ENCODE data around the gene CTRB2. TPM values are rescaled to one million over a fixed set of nuclear protein-coding genes. Genes with fewer than 3 reads are reported as not detected.

The CTRB2 gene
- total RNA-seq (not detected), polyA plus RNA-seq (not detected)

- CTCF ChIA-PET = interaction anchor here (1.7 kb wide), 1 partner anchor 27 kb away, joined by 8 read pairs; no protein-coding TSS in a partner anchor
- Histone ChIP-seq H3K27ac (ENCODE audit: low read depth, low read length) (no peak within 1 kb of the TSS), H3K4me3 (ENCODE audit: low read length) (no peak within 1 kb of the TSS), H3K4me1 (ENCODE audit: insufficient read depth, low read length) (peaks cover 1% of the 10 kb centered on the region), H3K27me3 (ENCODE audit: insufficient read depth, low read length, poor library complexity, severe bottlenecking) (no peaks in the 10 kb centered on the region), H3K9me3 (ENCODE audit: low read length) (no peaks in the 10 kb centered on the region), H3K36me3 (ENCODE audit: insufficient read depth, low read length) (no peaks in the 10 kb centered on the region)
- Mint-ChIP-seq H3K27ac (no peak within 1 kb of the TSS), H3K4me1 (peaks cover 0 to 2% (median 0%) of the 10 kb centered on the region in 3 donors), H3K27me3 (no peaks in the 10 kb centered on the region), H3K4me3 (no peak within 1 kb of the TSS), H3K36me3 (no peaks in the 10 kb centered on the region), H3K9me3 (no peaks in the 10 kb centered on the region)
- no peak for DNase-seq
- POLR2A ChIA-PET = no interaction called here
Observed at GRCh38 chr16:75206749-75207451, at the start of gene CTRB2. Gene CTRB2, minus strand, starts transcription at chr16:75207161. Its CDS starts 20 bp downstream, at chr16:75207141.

GRCh38 chr16:75256059-75256571 is 49.2 kb upstream of the CTRB2 start:
- peaks cover 28 to 54% of the 10 kb centered on the region in 2 donors for H3K27me3 Mint-ChIP-seq
- Histone ChIP-seq H3K27ac (ENCODE audit: low read depth, low read length) (no peak overlapping the region), H3K9me3 (ENCODE audit: low read length) (no peaks in the 10 kb centered on the region), H3K27me3 (ENCODE audit: insufficient read depth, low read length, poor library complexity, severe bottlenecking) (peaks cover 22% of the 10 kb centered on the region), H3K36me3 (ENCODE audit: insufficient read depth, low read length) (no peaks in the 10 kb centered on the region), H3K4me1 (ENCODE audit: insufficient read depth, low read length) (no peaks in the 10 kb centered on the region), H3K4me3 (ENCODE audit: low read length) (no peak overlapping the region)
- no peaks in the 10 kb centered on the region for H3K36me3 Mint-ChIP-seq
- no peak overlapping the region for H3K4me3 Mint-ChIP-seq
- H3K9me3 Mint-ChIP-seq = no peaks in the 10 kb centered on the region
- DNase-seq = no peak
- no peak overlapping the region for H3K27ac Mint-ChIP-seq
- ChIA-PET CTCF (no interaction called here), POLR2A (no interaction called here)
- H3K4me1 Mint-ChIP-seq = peaks cover 0 to 7% (median 6%) of the 10 kb centered on the region in 3 donors

GRCh38 chr16:75254359-75254837 is 47.4 kb upstream of the CTRB2 start:
- peaks cover 0 to 16% (median 7%) of the 10 kb centered on the region in 3 donors for H3K4me1 Mint-ChIP-seq
- Histone ChIP-seq H3K27ac (ENCODE audit: low read depth, low read length) (no peak overlapping the region), H3K4me1 (ENCODE audit: insufficient read depth, low read length) (no peaks in the 10 kb centered on the region), H3K36me3 (ENCODE audit: insufficient read depth, low read length) (no peaks in the 10 kb centered on the region), H3K27me3 (ENCODE audit: insufficient read depth, low read length, poor library complexity, severe bottlenecking) (peaks cover 28% of the 10 kb centered on the region), H3K9me3 (ENCODE audit: low read length) (no peaks in the 10 kb centered on the region), H3K4me3 (ENCODE audit: low read length) (no peak overlapping the region)
- no peak overlapping the region for H3K27ac Mint-ChIP-seq
- no peak overlapping the region for H3K4me3 Mint-ChIP-seq
- peaks cover 34 to 57% of the 10 kb centered on the region in 2 donors for H3K27me3 Mint-ChIP-seq
- no peak for DNase-seq
- ChIA-PET POLR2A (no interaction called here), CTCF (no interaction called here)
- no peaks in the 10 kb centered on the region for H3K9me3 Mint-ChIP-seq
- H3K36me3 Mint-ChIP-seq = no peaks in the 10 kb centered on the region

- Mint-ChIP-seq H3K27ac (no peak overlapping the region), H3K9me3 (no peaks in the 10 kb centered on the region), H3K4me1 (peaks cover 0 to 16% (median 7%) of the 10 kb centered on the region in 3 donors), H3K36me3 (no peaks in the 10 kb centered on the region), H3K4me3 (peak overlapping the region in 2 of 7 donors; percentile 21 to 69), H3K27me3 (peaks cover 33 to 54% of the 10 kb centered on the region in 2 donors)
- Histone ChIP-seq H3K27ac (ENCODE audit: low read depth, low read length) (no peak overlapping the region), H3K27me3 (ENCODE audit: insufficient read depth, low read length, poor library complexity, severe bottlenecking) (peaks cover 25% of the 10 kb centered on the region), H3K4me3 (ENCODE audit: low read length) (no peak overlapping the region), H3K36me3 (ENCODE audit: insufficient read depth, low read length) (no peaks in the 10 kb centered on the region), H3K9me3 (ENCODE audit: low read length) (no peaks in the 10 kb centered on the region), H3K4me1 (ENCODE audit: insufficient read depth, low read length) (no peaks in the 10 kb centered on the region)
- no peak for DNase-seq
- CTCF ChIA-PET = no interaction called here
- POLR2A ChIA-PET = no interaction called here
Observed at GRCh38 chr16:75252946-75253911, 46.3 kb upstream of the CTRB2 start.

- CTCF ChIA-PET = no interaction called here
- H3K27ac Mint-ChIP-seq = no peak overlapping the region
- H3K4me1 Mint-ChIP-seq = peaks cover 0 to 19% (median 7%) of the 10 kb centered on the region in 3 donors
- POLR2A ChIA-PET = no interaction called here
- no peak for DNase-seq
- H3K4me1 ChIP-seq (ENCODE audit: insufficient read depth, low read length) = no peaks in the 10 kb centered on the region
- peaks cover 25% of the 10 kb centered on the region for H3K27me3 ChIP-seq (ENCODE audit: insufficient read depth, low read length, poor library complexity, severe bottlenecking)
- H3K27me3 Mint-ChIP-seq = peaks cover 35 to 52% of the 10 kb centered on the region in 2 donors
- H3K9me3 Mint-ChIP-seq = no peaks in the 10 kb centered on the region
- H3K36me3 Mint-ChIP-seq = no peaks in the 10 kb centered on the region
- no peaks in the 10 kb centered on the region for H3K36me3 ChIP-seq (ENCODE audit: insufficient read depth, low read length)
- H3K27ac ChIP-seq (ENCODE audit: low read depth, low read length) = no peak overlapping the region
- no peaks in the 10 kb centered on the region for H3K9me3 ChIP-seq (ENCODE audit: low read length)
- H3K4me3 Mint-ChIP-seq = peak overlapping the region; percentile 27 to 77 (median 65)
- no peak overlapping the region for H3K4me3 ChIP-seq (ENCODE audit: low read length)
Observed at GRCh38 chr16:75252049-75252864, 45.3 kb upstream of the CTRB2 start.

GRCh38 chr16:75251280-75252048 is 44.5 kb upstream of the CTRB2 start, which contains the start of gene BCAR1:
Gene BCAR1, minus strand, starts transcription at chr16:75251624. Its CDS starts 142 bp downstream, at chr16:75251482.
- H3K36me3 Mint-ChIP-seq = no peaks in the 10 kb centered on the region
- Histone ChIP-seq H3K9me3 (ENCODE audit: low read length) (no peaks in the 10 kb centered on the region), H3K27ac (ENCODE audit: low read depth, low read length) (no peak within 1 kb of the TSS), H3K27me3 (ENCODE audit: insufficient read depth, low read length, poor library complexity, severe bottlenecking) (peaks cover 25% of the 10 kb centered on the region), H3K4me1 (ENCODE audit: insufficient read depth, low read length) (no peaks in the 10 kb centered on the region), H3K36me3 (ENCODE audit: insufficient read depth, low read length) (no peaks in the 10 kb centered on the region), H3K4me3 (ENCODE audit: low read length) (no peak within 1 kb of the TSS)
- H3K9me3 Mint-ChIP-seq = no peaks in the 10 kb centered on the region
- DNase-seq = no peak
- H3K4me3 Mint-ChIP-seq = peak within 1 kb of the TSS; percentile 27 to 77 (median 65)
- no peak within 1 kb of the TSS for H3K27ac Mint-ChIP-seq
- peaks cover 35 to 45% of the 10 kb centered on the region in 2 donors for H3K27me3 Mint-ChIP-seq
- ChIA-PET CTCF (no interaction called here), POLR2A (no interaction called here)
- H3K4me1 Mint-ChIP-seq = peaks cover 0 to 19% (median 7%) of the 10 kb centered on the region in 3 donors

GRCh38 chr16:75250809-75251279 is 43.9 kb upstream of the CTRB2 start:
- Histone ChIP-seq H3K9me3 (ENCODE audit: low read length) (no peaks in the 10 kb centered on the region), H3K27me3 (ENCODE audit: insufficient read depth, low read length, poor library complexity, severe bottlenecking) (peaks cover 25% of the 10 kb centered on the region), H3K36me3 (ENCODE audit: insufficient read depth, low read length) (no peaks in the 10 kb centered on the region), H3K4me3 (ENCODE audit: low read length) (no peak overlapping the region), H3K4me1 (ENCODE audit: insufficient read depth, low read length) (no peaks in the 10 kb centered on the region), H3K27ac (ENCODE audit: low read depth, low read length) (no peak overlapping the region)
- H3K9me3 Mint-ChIP-seq = no peaks in the 10 kb centered on the region
- DNase-seq = no peak
- CTCF ChIA-PET = no interaction called here
- H3K4me3 Mint-ChIP-seq = peak overlapping the region in 1 of 7 donors; percentile 54
- H3K4me1 Mint-ChIP-seq = peaks cover 0 to 19% (median 7%) of the 10 kb centered on the region in 3 donors
- H3K36me3 Mint-ChIP-seq = no peaks in the 10 kb centered on the region
- H3K27me3 Mint-ChIP-seq = peaks cover 34 to 45% of the 10 kb centered on the region in 2 donors
- POLR2A ChIA-PET = no interaction called here
- H3K27ac Mint-ChIP-seq = no peak overlapping the region

Measured in CD8-positive, alpha-beta memory T cell (primary cell).